ENCODE measurements around the gene MBNL1.

Gene MBNL1

DNA sequence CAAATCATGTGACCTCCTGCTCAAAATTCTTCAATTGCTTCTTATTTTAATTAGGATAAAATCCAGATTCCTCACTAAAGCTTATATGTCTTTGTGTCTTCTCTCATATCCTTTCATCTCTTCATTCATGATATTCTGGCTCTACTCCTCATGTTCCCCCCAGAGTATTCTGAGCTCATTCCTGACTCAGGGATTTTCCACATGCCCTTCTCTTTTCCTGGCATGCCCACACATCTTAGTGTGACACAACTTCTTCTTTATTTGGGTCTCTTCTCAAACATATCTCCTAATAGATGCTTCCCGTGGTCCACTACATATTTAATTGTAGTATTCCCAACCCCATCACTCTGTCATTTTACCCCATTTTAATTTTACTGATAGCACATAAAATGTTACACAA is 15.2 kb upstream of the MBNL1 start:
- peak; percentile 68 to 73 for DNase-seq

DNA sequence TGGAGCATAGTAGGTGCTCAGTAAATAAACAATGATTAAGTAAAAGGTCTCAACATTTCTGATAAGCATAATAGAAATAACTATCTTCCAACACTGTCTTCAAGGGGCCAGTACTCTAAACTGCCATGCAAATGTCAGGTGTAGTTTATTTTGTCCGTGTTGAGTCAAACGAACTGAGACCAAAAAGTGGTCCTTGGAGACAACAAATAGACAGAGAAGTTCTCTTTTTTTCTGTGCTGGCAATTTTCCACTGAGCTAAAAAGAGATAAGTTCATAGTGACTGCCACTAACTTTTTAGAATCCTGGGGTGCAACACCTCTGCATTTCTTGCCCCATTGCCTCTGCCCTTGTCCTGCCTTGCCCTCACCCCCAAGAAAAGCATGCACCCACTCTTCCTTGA is 14.7 kb upstream of the MBNL1 start:
- no peak for DNase-seq

DNA sequence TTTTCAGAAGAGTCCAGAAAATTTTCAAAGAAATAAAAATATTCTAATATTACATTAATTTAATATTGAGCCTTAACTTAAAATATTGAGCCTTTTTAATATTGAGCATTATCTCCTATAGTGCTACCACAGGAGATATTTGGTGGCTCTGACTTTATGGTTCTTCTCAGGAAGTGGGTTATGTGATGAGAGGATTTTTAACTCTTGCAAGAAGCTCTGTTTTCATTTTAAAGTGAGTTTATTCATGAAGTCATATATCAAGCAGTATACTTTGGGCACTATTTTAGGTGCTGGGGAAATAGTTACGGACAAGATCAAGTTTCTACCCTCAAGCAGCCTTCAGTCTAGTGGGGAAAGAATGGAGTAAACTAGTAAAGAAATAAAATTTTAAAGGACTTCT is 13.4 kb upstream of the MBNL1 start:
- no peak for DNase-seq

DNA sequence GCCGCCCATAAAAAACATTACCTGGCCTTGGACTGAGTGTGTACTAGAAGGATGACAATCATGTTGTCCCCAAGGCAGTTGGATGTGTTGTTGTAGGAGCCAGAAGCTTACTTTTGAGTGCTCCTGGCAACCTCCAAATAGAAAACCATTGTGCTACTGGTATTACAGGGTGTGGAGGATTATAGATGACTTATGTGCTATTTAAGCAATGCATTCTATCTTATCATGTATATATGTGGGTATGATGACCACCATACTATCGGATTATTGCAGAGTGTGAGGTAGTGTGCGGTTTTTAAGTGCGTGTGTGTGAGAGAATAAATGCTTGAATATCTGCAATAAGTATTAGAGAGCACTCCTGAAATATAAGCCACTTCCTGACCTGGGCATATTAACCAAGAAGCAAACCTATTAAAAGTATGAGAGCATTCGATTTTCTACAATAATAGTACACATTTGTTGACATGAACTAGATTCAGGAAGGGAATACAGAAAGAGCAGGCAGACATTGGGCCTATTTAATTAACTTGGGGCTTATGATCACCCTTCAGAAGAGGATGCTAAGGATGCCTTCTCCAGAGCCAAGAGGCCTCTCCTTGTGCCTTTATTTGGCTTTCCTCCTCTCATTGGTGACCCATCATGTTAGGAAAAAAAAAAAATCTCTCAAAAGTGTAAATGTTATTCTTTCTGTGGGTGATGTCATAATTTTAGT is 11.7 kb upstream of the MBNL1 start:
- no peak for DNase-seq

DNA sequence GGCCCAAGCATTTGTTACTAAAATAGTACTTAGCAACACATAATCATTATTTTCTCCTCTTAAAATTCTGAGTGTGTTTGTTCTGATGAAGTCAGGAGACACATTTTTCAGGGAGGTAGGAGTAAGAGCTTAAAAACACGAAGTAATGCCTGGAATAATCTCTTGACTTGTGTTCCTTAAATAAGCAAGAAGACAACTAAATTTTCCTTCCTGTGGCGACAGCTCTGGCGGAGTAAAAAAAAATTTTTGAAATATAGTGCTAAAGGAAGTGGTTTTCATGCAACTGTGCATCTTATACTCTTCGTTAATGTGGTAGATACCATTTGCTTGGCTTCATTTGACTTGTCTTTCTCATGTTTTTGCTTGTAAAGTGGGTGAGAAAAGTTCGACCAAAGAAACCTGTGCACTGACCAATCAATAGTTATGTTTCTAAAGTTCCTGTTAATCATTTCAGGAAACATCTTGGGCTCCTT is 11.1 kb upstream of the MBNL1 start:
- peak; percentile 67 to 75 for DNase-seq

DNA sequence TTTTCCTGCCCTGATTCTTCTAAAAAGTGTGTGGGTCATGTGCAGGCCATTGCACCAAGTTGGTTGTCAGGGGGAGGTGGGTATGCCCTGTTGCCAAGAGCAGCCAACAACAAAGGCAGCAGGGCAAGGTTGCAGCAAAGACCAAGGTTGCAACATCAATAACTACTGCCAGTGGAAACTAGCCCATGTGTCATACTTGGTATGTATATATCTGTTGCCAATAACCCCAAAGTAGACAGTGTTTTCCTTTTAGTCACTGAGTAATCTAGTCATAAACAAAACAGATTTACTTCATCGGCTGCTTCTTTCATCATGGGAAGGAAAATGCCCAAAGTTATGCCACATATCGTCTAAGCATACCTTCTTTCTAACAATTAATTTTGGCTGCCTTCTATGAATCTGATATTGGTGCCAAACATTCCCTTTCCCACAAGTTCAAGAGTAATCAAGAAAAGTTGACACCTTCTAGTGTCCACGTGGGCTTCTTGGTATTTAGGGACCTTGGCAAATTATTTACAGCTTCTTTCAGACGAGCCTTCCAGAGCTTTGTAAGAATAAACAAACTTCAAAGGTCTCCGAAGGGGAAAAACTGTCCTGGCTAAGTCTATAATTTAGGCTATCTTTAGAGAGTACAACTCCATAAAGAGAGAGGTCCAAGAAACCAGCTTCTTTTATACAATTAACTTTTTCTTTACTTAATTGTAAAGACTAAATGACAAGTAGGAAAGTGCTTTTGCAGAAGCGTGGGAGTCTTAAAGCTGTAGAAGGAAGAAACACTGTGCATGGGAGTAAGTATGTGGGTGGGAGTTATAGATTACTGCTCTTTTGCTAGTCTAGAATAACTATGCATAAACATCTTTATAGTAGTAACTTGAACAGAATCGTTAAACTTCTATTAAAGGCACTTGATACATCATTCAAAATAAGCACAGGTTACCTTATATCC is 10.0 kb upstream of the MBNL1 start:
- peak; percentile 95 to 97 for DNase-seq

DNA sequence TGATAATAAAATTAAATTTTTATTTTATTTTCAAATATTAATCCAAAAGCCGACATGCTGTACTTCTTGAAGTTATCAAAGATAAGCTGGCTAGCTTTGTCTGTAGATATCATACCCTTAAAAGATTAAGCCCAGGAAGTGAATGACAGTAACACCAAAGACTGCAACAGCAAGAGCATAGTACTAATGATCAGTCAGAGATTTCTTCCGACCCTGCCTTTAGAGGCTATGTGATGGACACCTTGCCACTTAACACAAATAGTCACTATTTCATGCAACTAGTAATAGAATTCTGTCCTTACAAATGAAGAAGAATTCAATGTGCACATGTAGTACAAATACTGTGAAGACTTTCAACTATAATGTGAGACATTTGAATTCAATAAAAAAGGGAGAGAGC is 9.3 kb upstream of the MBNL1 start:
- no peak for DNase-seq

DNA sequence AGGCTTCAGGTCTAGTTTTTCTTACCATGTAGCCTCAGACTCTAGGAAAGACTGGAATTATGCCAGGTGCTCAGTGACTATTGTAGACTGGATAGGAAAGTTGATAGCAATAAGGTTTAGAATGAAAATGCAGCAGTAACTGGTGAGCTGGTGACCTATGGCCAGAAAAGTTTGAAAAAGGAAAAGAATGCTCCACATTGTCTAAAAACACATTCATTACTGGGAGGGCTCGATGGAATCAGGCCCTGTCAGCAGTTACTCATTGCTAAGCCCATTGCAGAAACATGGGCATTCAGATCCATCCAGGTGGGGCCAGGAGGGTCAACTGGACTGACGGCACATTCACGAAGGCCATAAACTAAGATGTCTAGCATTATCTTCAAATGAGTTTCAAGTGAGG is 8.7 kb upstream of the MBNL1 start:
- no peak for DNase-seq

DNA sequence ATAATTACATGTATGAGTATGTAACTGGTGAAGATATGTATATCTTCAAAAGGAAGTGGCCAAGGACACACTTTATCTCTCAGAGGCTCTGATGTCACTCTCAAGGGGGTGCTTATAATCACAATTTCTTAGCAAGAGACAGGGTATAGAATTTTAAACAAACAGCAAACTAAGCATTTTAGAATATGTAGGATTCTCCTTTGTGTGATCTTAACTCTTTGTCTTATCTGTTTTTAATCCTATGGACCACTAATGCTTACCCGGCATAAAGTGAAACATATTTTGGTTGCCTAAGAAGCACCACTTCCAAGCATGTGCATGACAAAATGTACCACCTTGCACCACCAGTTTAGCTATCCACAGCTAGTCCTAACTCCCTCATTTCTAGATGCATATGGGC is 8.2 kb upstream of the MBNL1 start:
- DNase-seq, result no peak

DNA sequence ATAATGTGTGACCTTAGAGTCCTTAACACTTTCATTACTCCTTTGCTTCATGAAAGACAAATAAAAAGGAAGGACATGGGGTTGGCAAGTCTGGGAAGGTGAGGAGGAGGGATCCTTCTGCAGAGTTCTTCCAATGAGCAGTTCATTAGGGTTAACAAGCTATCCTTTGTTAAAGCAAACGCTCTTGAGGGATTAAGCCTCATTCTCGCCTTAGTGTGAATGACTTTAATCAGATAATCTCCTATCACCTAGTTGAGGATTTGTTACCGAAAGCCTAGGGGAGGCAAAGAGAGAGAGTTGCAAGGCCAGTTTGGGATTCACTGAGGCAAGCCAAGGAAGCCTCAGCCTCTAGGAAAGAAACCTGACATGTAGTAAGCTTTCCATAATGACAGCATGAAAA is 7.4 kb upstream of the MBNL1 start:
- DNase-seq, result no peak

DNA sequence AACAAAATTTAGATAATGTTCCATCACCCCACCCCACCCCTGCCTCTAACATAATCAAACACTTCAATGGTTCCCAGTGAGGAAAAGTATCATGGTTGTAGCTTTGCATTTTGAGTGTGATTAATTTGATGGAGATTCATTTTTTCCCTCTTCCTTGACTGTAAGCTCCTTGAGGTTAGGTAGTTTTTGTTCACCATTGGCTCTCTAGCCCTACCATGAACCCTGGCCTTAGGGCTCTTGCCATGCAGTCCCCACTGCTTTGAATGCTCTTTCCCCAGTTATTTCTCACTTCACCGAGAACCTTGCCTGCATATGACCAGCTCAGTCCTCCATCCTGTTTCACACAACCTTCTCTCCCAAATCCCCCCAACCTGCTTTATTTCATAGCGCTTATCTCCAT is 5.0 kb upstream of the MBNL1 start:
- DNase-seq, result no peak

DNA sequence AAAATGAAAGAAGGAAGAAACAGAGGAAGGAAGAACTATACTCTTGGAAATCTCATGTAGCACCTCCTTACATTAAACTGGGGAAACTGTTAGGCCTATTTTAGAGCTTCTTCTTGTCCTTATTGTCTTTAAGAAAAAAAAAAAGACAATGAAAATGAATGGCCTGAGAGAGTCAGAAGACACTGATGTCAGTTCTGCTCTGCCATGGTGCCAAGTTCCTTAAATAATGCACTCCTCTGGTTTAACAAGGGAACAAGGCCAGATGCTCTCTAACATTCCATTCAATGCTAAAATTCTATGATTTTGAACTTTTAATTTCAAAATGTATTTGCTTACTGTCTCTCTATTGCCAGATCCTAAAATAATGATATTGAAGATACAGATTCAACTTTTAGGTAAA is 4.4 kb upstream of the MBNL1 start:
- DNase-seq, result peak; percentile 71

DNA sequence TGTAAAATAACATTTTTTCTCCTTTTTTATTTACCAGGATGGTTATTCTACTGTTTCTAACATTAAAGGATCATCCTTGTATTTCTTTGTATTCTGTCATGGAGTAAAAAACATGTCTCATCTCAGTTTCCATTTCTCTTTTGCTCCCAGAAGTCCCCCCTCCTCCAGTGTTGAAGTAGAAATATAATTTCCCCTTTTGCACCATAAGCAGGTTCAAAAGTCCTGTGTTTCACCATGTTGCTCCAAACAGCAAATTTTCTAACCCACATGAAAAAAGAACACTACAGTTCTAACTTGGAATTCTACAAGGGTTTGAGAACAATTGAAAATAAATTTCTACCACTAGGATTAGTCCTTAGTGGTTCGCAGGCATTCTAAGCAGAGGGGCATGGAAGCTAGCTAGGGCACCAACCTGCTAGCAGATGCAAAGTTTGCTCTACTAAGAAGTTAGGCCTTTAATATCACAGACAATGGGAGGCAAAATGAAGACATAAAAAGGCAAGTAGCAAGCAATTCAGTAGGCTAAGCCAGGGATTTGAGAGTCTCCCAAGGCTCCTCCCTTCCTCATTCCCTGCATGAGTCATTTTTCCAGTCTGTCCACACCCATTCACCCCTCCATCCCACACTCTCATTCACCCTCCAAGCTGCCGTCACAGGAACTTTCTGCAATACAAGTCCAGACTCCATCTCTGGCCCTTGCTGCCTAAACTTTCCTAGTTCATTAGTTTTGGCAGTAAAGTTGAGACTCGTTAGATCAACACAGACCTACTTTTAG is 2.3 kb upstream of the MBNL1 start:
- peak; percentile 53 to 66 for DNase-seq

DNA sequence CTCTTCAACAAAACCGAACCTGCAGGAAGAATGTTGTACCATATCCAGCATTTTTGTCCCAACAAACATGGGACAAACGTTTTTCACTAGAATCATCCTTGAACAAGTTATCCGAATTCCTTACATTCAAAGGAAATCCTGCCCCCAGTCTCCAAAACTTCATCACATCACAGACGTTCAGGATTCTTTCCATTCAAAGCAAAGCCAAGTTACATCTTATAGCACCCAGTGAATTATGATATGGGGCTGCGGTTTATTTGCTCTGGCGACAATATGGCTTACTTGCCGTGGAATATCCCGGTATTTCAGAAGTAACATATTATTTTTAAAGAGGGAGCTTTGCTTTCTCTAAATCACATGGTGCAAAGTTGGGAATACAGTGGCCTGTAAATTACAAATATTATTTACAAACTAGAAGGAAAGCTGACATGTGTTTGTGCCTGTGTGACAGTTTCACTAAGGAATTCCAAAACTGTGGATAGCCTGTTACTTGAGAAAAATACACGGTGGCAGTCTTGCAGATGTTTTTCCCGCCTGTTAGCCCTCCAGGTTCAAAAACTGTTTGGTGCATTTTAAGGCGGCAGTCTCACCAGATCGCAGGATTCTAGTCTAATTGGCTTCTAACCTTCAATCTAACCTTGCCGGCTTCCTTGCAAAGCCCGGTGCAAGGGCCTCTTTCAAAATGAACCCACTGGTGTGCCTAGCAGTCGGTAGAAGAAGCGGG is 736 bp upstream of the MBNL1 start:
- DNase-seq, result no peak

DNA sequence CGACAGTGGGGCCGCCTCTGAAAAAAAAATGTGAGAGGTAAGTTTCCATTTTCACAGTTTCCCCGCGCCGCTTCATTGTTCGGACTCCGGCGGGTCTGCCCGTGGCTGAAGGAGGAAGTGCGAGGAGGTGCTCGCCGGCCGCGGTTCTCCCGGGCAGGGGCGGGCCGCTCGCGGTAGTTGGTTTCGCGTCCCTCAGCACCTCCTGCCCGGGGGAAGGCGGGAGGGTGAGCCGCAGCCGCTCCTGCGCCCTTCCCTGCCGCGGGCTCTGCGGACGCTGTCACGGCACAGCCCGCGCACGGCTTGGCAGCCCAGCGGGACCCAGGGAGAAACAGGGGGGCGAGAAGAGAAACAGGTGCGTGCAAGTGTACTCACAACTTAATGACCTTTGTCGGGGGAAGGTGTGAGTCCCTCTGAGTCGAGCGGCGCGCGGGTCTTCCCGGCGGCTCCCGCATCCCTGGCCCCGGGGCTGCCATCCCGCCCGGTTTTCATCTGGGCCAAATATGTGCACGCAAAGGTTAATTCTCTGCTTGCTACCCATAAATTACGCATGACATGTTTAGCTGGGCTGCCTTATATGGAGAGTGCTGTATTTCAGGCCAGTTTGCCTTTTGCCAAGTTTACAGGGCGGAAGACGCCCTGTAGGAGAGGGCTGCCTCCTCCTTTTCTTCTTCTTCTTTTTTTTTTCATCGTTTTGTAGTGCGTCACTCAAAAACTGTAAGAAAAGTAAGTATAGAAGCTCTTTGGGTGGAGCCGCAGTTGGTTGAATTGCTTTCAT is 514 bp downstream of the MBNL1 start:
- peak; percentile 67 to 72 for DNase-seq

DNA sequence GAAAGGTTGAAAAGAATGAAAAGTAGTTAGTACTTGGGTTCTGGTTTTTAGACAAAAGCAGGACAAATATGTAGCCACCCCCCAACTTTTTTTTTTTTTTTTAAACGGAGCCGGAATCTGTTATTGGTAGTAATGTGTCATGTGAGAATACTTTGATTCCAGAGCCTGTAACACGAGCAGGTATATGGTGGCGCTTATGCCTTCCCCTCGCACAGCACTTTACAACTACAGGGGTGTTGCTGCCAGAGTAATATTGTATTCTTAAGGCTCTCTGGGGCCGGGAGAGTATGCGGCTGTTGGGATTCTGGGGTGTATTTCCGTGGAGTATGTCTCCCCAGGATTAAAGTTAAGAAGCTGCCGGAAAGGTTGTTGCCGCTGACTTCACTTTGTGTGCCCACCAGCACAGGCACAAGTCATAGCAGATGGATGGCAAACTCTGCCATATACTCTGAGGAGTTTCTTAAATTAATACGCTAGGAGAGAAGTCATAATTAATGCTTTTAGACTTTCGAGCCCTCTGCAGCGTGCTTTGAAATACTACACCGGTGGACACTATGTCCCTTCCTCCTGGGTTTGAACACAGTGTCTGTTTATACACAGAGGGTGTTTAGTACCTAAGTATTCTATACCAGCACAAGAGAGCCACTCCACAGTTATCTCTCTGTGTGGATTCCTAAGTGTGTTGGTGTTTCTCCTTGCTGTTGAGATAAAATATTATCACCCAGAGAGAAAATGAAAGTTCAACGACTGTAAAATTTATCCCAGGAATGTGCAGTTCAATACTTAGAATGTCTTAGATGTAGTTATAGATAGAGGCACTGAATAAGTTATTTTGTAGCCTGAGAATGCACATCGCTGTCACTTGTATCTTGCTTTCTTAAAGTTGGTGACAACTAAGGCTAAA is 1.4 kb downstream of the MBNL1 start:
- DNase-seq, result peak; percentile 20 to 21

DNA sequence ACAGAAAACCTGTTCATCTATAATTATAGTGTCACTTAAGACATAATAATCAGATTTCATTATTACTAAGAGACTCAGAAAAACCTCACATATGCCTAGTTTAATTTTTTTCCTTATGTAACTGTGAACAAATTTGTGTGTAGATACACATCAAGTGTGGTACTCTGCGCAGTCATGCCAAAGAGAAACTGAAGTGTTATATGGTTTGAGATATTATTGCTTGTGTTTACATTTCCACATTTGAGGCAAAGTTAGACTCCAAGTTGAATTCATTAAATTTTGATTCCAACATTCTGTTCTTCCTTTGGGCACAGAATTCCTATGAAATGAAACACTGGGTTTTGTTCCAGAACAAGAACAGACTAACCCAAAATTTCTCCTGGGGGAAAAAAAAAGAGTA is 2.2 kb downstream of the MBNL1 start:
- peak in 1 of 2 donors; percentile 22 for DNase-seq

DNA sequence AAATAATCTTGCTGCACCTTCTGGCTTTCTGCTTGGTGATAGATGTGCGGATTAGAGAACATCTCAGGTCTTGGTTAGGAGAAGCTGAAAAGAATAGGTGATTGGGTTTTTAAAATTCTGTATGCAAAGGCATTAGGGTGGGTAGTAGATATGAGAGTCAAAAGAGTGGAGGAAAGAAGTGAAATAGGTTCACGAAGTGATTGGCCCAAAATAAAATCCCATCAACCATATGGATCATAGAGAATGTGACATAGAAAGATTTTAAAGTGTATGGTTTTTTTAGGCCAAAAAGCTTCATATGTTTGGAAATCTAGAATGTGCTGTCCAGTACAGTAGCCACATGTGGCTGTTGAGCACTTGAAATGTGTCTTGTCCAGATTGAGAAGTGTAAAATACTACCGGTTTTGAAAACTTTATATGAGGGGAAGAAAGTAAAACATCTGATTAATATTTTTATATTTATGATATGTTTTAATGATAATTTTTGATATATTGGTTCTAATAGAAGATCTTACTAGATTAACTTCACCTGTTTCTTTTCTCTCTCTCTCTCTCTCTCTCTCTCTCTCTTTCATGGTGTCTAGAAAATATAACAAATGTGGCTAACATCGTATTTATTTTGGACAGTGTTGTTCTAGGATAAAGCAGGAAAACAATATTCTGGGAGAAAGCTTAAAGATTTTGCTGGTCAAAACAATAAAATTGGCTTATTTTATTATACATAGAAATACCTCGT is 2.9 kb downstream of the MBNL1 start:
- peak in 1 of 2 donors; percentile 31 for DNase-seq

DNA sequence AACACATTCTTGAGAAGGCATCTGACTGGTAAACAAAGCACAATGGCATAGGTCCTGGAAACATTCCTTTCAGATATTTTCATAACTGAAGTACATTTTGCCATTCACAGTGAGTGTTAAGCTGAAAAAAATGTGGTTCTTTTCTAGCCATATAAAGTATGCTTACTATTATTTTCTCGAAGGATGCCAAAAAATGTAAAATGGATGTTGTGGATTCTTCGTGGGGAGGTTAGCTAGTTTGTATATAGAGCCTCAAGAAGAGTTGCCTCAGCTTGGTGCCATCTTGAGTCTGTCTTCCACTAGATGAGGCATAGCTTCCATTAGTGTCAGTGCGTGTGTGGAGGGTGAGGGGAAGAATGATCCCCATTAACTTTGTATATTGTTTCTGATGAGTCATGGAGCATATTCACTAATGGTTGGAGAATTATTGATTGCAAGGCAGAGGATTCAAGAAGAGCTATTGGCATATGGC is 4.1 kb downstream of the MBNL1 start:
- DNase-seq, result no peak

DNA sequence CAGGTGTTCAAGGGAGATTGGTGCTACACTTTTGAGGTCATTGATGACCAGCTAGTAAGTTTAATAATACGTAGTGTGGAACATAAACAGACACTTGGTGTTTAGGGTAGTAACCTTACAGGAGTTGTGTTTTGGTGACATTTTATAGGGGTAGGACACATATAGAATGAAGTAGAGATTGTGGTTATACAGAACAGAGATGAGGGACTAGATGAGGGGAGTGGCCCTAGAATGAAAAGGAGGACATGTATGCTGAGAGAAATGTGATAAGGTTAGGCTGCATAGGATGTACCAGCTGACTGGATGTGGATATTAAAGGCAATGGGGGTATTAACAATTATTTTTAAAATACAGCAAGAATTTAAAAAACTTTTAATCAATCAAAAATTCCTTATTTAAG is 8.0 kb downstream of the MBNL1 start:
- no peak for DNase-seq
